ENCODE data around the gene MYL7.
"Not testable (repeated sequence)": the region's sequence is repeated elsewhere in the genome, so short reads cannot be mapped to it uniquely, and the experiment has no call there.

Gene MYL7

GRCh38 chr7:44171901-44172300 lies 30.8 kb upstream of the MYL7 start:
- not testable (repeated sequence) for DNase-seq (ENCODE audit: low read depth, low spot score)

- DNase-seq (ENCODE audit: low read depth, low spot score) = no peak
These were observed 26.8 kb upstream of the MYL7 start for GRCh38 chr7:44167920-44168319.

- DNase-seq (ENCODE audit: low read depth, low spot score) = no peak
These were observed 22.5 kb upstream of the MYL7 start for GRCh38 chr7:44163591-44163990.

GRCh38 chr7:44162785-44163395 lies 21.8 kb upstream of the MYL7 start:
- no peak for DNase-seq (ENCODE audit: low read depth, low spot score)

- no peak for DNase-seq (ENCODE audit: low read depth, low spot score)
These were observed 21.0 kb upstream of the MYL7 start for GRCh38 chr7:44162179-44162578.

- no peak for DNase-seq (ENCODE audit: low read depth, low spot score)
These were observed 20.2 kb upstream of the MYL7 start for GRCh38 chr7:44161371-44161770.

- DNase-seq (ENCODE audit: low read depth, low spot score) = no peak
These were observed 18.9 kb upstream of the MYL7 start for GRCh38 chr7:44159824-44160630.

GRCh38 chr7:44158873-44159631 lies 17.9 kb upstream of the MYL7 start:
- no peak for DNase-seq (ENCODE audit: low read depth, low spot score)

GRCh38 chr7:44158096-44158872 lies 17.2 kb upstream of the MYL7 start:
- no peak for DNase-seq (ENCODE audit: low read depth, low spot score)

- no peak for DNase-seq (ENCODE audit: low read depth, low spot score)
These were observed 16.3 kb upstream of the MYL7 start for GRCh38 chr7:44157116-44158080.

GRCh38 chr7:44156453-44157010 lies 15.4 kb upstream of the MYL7 start:
- no peak for DNase-seq (ENCODE audit: low read depth, low spot score)

GRCh38 chr7:44155191-44156185 lies 14.4 kb upstream of the MYL7 start:
- DNase-seq (ENCODE audit: low read depth, low spot score) = no peak

GRCh38 chr7:44154703-44155102 lies 13.6 kb upstream of the MYL7 start:
- DNase-seq (ENCODE audit: low read depth, low spot score) = no peak

GRCh38 chr7:44153948-44154335 lies 12.8 kb upstream of the MYL7 start:
- no peak for DNase-seq (ENCODE audit: low read depth, low spot score)

- no peak for DNase-seq (ENCODE audit: low read depth, low spot score)
These were observed 12.1 kb upstream of the MYL7 start for GRCh38 chr7:44152971-44153947.

GRCh38 chr7:44151956-44152355 lies 10.8 kb upstream of the MYL7 start:
- no peak for DNase-seq (ENCODE audit: low read depth, low spot score)

- no peak for DNase-seq (ENCODE audit: low read depth, low spot score)
These were observed 10.1 kb upstream of the MYL7 start for GRCh38 chr7:44150966-44151941.

All from brain pericyte (primary cell).